SK-MEL-5 (cell line): ENCODE data around the gene GRK6. TPM values are rescaled to one million over a fixed set of nuclear protein-coding genes. Genes with fewer than 3 reads are reported as not detected.
A peak's percentile ranks its signal among the peaks of the same experiment; 100 is the strongest.
"Not testable (repeated sequence)": the region's sequence is repeated elsewhere in the genome, so short reads cannot be mapped to it uniquely, and the experiment has no call there.

Experiments
- DNase-seq: peaks from one replicate; pipeline ENCODE4 v3.0.0-alpha.2; 2016; ENCODE audit warnings: low read depth, low spot score
- in situ Hi-C: cut with HindIII; loops from 2 replicates; pipeline ENCODE4 v1.10.0; 2016; ENCODE audit warnings: low sequenced_read_pairs, high pct_unique_total_duplicates, low pct_unique_long_range_greater_than_20kb
- total RNA-seq: library from RNA; depleted of rRNA; stranded (reverse); fragments of >200 nt; shearing (Covaris generic); gene quantifications from 2 replicates; pipeline ENCODE4 v1.2.3, GENCODE V29; 2014

GRK6 gene
- total RNA-seq, 1 experiment from 2014 or later = 19.4 TPM

DNA sequence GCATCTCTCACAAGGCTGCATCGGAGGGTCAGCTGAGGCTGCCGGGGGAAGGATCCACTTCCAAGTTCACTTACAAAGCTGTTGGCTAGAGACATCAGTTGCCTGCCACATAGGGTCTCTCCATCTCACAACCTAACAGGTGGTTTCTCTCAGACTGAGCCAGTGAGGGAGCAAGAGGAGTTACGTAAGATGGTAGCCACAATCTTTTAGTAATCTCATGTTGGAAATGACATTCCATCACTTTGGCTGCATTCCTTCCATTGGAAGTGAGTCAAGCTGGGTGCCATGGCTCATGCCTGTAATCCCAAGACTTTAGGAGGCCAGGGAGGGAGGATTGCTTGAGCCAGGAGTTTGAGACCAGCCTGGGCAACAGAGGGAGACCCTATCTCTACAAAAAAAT lies 7.4 kb upstream of the GRK6 start:
- DNase-seq = no peak
- in situ Hi-C loops = no loop called here

DNA sequence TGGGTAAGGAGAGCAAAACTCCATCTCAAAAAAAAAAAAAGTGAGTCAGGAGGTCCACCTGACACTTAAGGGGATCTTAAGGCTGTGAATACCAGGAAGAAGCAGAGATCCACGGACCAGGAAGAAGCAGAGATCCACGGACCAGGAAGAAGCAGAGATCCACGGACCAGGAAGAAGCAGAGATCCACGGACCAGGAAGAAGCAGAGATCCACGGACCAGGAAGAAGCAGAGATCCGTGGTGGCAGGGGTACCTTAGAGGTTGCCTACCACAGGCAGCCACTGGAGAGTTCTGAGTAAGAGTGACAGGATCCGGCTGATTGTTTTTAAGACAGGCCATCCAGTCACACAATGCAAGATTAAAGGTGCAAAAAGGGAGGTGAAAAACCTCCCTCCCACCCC lies 6.0 kb upstream of the GRK6 start:
- in situ Hi-C loops, DNase-seq: not testable (repeated sequence)

DNA sequence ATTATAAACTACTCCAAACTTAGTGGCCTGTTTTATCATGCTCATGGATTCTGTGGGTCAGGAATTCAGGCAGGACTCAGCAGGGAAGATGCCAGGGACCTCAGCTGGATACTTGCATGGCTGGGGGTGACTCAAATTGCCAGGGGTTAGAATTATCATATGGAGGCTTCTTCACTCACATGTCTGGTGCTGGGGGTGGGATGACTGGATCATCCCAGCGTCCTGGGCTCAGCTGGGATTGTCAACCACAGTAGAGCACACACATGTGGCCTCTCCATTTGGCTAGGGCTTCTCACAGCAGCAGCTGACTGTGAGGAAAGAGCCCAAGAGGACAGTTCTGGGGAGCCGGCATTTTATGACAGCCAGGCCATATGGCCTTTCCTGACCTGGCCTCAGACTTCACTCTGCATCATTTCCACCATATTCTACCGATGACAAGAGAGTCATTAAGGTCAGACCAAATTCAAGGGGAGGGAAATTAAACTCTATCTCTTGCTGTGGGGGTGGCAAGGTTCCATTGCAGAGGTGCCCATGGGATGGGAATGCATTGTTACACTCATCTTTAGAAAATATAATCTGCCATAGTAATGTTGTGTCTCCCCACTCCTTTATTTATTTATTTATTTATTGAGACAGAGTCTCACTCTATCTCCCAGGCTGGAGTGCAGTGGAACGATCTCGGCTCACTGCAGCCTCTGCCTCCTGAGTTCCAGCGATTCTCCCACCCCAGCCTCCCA lies 5.2 kb upstream of the GRK6 start:
- in situ Hi-C loops = no loop called here
- DNase-seq = no peak

DNA sequence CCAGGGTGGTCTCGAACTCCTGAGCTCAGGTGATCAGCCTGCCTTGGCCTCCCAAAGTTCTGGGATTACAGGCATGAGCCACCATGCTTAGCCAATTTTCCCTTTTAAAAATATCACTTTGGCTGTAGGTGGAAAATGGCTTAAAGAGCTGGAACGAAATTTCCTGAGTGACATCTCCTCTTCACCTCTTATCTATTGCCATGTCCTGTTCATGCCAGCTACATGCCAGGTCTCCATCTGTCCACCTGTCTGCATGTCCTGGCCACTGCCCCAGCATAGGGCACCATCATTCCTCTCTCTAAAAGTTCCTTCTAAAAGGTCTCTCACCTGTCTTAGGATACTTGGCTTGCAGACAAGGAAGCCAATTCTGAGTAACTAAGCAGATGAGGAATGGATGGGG lies 2.8 kb upstream of the GRK6 start:
- no peak for DNase-seq
- in situ Hi-C loops = no loop called here

DNA sequence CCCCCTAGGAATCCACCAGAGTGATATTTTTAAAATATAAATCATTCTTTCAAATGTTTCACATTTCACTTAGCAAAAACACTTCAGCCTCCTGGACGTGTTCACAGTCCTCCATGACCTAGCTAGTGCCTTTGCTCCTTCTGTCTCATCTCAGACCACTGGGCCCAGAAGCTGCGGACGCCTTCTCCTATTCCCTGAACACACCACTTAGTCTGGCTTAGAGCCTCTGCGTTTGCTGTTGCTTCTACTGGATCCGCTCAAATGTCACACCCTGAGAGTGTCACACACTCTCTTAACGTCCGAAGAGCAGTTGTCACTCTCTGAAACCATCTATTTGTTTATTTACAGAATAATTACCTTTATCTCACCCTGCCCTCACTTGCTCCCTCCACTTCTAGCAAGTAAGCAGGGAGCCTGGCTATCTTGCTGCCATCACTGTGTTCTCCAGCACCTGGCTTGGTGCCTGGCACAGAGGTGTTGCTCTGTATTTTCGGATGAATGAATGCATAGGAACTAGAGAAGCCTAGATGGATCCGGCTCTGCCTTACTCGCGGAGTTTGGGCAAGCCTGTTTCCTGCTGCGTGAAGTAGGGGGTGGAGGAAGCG lies 1.2 kb upstream of the GRK6 start:
- no peak for DNase-seq
- in situ Hi-C loops = no loop called here

DNA sequence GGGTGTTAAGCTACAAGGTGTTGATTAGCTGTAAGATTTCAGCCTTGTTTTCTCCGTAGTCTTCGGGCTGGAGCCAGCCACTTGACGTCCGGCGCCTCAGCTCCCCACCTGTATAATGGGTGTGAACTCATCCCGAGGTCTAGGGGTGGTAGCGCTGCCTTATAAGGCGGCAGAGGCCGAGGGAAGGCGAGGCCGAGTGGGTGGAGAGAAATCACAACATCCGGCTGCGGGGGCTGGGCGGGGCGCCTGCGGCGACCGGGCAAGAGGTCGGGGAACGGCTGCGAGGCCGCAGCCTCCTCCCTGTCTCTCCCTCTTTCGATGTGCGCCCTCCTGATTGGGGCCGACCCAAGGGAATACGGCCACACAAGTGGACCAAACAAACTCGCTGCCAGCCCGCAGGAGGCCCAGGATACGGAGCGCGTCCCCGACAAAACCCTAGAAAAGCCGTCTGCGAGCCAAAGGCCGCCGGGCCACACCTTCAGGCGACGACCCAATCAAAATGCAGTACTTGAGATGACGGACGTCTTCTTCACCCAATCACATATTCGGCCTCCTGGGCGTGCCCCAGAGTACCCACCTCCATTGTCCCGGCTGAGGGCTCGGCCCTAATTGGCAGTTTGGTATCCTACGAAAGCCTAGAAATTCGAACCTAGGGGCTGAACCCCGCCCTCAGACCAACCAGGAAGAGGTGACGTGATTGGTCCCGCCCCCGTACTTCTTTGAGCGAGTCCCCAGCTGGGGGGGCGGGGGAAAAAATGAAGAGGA lies 493 bp upstream of the GRK6 start:
- in situ Hi-C loops = no loop called here

DNA sequence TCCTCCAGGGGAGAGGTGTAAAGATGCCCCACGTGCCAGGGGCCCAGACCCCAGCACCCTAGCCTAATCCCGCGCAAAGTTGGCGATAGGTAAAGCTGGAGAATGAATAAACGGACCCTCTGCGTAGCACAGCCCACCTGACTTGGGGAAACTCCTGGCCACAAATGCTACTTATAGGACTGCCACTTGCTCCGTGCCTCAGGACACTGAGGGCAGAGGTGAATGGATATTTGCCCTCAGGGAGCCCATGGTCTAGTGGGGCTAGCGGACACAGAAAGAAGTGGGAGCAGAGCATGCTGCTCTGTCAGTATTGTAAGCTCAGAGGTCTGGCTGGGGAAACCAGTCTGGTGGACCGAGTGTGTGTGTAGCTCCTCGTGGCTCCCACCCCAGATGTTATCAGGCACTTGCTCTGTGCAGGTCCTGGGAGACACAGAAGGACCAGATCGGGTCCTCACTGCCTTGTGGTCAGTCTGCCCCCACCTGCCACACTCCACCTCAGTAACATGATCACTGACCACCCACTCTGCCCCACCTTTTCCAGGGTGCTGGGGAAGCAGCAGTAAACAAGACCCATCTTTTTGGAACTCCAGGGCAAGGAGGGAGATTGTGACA lies 841 bp downstream of the GRK6 start:
- in situ Hi-C loops = no loop called here
- no peak for DNase-seq

More for the DNA sequence above, 493 bp upstream of the GRK6 start:
- DNase-seq = peak; percentile 99

DNA sequence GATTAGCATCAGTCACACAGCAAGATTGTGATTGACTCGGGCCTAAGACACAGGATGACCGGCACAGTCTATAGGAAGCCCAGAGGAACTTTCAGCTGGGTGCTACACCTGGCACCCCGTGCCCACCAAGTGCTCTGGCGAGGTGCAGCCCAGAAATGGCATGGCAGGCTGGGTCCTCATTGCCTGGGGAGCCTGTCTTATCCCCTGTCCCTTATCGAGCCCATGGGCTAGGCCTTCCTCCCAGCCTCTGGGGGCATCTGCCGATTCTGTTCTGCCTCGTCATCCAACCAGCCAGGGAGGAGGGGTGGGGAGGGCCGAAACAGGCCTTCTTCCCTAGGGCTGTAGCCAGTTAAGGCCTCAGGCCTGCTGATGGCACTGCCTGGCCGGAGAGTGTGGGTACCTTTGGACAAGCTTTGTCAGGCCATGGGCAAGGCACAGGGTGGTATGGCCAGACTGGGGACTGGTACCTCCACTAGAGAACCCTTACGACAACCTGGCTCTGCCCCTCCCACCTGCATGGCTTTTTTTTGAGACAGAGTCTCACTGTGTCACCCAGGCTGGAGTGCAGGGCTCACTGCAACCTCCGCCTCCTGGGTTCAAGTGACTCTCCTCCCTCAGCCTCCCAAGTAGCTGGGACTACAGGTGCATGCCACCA lies 1.6 kb downstream of the GRK6 start:
- in situ Hi-C loops = no loop called here
- DNase-seq = no peak

DNA sequence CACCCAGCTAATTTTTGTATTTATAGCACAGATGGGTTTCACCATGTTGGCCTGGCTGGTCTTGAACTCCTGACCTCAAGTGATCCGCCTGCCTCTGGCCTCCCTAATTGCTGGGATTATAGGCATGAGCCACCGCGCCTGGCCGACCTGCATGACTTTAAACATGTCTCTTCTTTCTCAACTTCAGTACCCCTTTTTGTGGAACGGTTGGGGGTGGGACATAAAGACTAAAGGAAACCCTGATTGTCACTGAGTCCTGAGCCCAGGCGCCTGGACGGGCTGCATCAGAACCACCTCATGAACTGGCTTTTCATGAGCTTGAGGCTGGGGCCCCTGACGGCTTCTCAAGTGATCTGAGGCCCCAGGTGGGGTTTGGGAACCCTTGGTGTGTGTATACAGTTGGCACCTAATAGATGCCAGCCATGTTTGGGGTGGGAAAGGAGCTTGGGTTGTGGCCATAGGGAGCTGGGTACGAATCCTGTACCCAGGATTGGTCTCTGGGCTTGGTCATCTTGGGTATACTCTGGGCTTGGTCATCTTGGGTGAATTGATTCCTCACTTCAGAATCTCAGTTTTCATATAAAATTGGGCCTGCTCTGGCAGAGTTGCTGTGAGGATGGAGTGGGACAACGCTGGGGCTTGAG lies 2.2 kb downstream of the GRK6 start:
- in situ Hi-C loops = no loop called here
- no peak for DNase-seq

DNA sequence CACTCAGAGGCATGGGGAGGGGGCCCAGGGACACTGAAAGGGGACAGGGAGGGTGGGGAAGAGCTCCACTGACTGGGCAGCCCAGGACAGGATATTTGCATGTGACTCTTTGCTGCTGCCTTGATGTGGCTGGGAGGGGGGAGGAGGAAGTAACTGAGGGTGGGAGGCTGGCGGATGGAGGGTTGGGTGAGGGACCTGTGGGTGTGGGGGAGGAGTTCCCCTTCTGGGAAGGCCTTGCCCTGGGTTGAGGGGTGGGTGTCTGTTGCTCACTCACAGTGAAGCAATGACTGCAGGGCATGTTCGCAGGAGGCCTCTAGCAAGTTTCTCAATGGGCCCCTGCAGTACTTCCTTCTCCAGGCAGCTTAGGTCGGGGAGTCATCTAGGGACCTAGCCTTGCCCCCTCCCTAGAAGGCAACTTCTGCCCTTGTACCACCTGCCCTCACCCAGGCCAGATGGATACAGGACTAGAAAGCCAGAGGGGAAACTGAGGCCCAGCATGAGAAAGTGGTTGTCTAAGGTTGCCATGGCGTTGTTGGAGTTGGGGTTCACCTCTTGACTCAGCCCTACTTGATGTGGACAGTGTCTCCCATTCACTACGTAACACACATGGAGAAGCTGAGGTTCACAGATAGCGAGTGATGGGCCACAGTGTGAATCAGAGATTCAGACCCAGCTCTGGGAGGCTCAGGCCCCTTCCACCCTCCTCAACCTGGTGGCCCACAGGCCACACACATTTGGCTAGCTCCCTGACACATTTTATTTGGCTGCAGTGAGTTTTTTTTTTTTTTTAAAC lies 3.0 kb downstream of the GRK6 start:
- no peak for DNase-seq
- in situ Hi-C loops = no loop called here

DNA sequence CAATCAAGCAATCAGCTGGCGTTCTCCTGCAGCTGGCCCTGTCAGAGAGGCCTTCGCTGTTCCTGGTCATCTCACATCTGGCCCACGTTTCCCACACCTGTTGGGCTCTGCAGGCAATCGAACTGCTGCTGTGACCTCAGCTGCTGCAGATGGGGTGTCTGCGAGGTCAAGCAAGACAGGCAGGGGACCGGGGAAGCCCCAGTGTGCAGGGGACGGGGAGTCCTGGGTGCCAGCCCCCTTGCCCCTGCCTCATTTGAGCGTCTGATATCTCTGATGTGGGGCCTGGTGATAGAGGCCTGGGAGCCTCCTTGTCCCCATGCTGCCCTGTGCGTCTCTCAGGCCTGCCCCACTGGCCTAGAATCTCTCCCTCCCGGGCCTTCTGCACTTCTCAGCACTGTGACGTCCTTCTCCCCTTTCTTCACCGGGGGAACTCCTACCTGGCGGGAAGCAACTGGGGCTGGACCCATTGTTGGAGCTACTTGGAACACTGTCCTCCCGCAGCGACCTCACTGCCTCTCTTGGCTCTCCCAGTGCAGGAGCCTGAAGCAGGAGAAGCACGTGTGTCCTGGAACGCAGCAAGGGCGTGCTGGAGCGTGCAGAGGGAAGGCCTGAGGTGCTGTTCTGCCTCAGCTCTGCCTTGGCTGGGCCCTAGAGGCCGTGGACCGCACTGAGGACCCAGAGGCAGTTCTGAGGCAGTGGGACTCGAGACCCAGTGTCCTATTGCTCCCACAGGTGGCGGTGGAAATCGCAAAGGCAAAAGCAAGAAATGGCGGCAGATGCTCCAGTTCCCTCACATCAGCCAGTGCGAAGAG lies 3.9 kb downstream of the GRK6 start:
- in situ Hi-C loops = no loop called here
- no peak for DNase-seq

DNA sequence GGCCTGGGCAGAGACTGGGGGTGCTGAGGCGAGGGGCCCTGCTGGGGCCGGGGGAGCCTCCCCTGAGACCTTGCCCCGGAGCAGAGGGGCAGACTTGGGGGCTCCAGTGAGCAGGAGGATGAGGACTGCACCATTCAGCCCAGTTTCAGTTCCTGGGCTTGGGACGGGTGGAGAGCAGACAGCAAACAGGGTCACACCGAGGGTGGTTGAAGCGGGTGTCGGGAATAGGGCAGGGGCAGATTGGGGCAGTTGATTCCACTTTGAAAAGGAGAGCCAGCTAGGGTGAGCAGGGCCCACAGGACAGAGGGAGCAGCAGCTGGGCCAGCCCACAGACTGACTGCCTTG lies 4.5 kb downstream of the GRK6 start:
- in situ Hi-C loops = no loop called here

DNA sequence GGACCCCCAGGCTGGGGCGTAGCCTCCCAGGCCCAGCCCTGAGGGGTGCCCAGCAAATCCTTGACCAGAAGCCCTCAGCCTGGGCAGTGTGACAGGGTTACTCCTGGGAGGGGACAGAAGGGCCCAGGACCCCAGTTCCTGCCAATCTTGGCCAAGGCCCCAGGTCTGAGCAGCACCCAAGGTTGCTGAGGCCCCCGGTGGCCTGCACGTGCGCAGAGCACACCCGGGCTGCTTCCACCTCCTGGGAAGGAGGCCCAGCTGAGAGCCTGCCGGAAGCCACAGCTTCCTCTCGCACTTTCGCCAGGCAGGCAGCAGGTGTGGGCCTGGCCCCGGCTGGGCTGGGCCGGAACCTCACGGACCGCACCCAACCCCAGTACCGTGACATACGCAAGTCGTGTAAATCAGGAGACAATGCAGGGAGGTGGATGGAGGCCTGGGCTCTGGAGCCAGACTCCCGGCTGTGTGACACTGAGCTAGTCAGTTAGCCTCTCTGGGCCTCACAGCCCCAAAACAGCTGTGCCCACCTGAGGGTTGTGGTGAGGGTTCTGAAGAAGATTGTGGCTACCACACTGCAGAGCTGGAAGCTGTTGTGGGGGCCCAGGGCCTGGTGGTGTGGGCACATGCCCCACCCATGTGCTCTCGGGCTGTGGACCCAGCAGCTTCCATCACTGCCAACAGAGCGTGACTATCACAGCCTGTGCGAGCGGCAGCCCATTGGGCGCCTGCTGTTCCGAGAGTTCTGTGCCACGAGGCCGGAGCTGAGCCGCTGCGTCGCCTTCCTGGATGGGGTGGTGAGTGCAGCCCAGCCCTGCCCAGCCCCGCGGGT lies 5.1 kb downstream of the GRK6 start:
- in situ Hi-C loops = no loop called here
- DNase-seq = no peak

More for the DNA sequence above, 4.5 kb downstream of the GRK6 start:
- DNase-seq = no peak

DNA sequence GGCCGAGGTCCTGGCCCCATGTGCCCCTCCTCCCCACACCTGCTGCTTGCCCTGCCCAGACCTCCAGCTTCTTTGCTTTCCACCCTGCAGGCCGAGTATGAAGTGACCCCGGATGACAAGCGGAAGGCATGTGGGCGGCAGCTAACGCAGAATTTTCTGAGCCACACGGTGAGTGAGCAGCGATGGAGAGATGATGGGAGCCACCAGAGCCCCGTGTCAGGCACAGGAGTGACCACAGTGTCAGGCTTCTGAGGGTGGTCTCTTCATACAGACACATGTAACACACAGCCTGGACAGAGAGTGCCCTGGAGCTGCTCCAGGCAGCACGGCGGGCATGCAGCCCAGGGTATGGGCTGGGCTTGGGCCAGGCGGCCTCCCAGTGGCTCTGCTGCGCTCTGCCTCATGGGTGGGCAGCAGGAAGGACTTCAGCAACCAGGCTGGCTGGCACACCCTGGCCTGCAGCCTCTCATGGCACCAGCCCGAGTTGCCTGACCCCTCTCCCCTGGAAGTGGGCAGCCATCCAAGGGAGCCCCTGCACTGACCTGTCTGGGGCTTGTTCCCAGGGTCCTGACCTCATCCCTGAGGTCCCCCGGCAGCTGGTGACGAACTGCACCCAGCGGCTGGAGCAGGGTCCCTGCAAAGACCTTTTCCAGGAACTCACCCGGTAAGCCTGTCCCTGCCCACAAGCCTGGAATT lies 5.8 kb downstream of the GRK6 start:
- DNase-seq = no peak
- in situ Hi-C loops = no loop called here
